ENCODE measurements around the gene EZH2.

DNA sequence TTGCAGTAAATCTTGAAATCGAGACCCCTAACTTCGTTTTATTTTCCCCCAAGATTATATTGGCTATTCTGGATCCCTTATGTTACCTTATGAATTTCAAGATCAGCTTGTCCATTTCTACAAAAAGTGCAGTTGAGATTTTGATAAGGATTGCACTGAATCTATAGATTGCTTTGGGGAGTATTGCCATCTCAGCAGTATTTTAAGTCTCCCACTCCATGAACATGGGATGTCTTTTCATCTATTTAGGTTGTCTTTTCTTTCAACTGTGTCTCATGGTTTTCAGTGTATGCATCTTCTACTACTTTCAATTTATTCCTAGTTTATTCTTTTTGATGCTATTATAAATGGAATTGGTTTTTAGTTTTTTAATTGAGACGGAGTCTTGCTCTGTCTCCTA lies 89.6 kb downstream of the EZH2 start:
- no peak for TF ChIP-seq EZH2 (IDR thresholded peaks at IDR 0.05; ENCODE audit: low read length, missing control alignments)
- TF ChIP-seq, protein P1, sequence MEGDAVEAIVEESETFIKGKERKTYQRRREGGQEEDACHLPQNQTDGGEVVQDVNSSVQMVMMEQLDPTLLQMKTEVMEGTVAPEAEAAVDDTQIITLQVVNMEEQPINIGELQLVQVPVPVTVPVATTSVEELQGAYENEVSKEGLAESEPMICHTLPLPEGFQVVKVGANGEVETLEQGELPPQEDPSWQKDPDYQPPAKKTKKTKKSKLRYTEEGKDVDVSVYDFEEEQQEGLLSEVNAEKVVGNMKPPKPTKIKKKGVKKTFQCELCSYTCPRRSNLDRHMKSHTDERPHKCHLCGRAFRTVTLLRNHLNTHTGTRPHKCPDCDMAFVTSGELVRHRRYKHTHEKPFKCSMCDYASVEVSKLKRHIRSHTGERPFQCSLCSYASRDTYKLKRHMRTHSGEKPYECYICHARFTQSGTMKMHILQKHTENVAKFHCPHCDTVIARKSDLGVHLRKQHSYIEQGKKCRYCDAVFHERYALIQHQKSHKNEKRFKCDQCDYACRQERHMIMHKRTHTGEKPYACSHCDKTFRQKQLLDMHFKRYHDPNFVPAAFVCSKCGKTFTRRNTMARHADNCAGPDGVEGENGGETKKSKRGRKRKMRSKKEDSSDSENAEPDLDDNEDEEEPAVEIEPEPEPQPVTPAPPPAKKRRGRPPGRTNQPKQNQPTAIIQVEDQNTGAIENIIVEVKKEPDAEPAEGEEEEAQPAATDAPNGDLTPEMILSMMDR (conservative IDR thresholded peaks at IDR 0.05 in 1 of 2, IDR thresholded peaks at IDR 0.05 in 1 of 2; ENCODE audit: low read depth in 1 of 2, low read length in 2 of 2), result no peak
